Measurements from ENCODE around the gene TMEM87A.
A peak's percentile ranks its signal among the peaks of the same experiment; 100 is the strongest.
"Not testable (repeated sequence)": the region's sequence is repeated elsewhere in the genome, so short reads cannot be mapped to it uniquely, and the experiment has no call there.

The TMEM87A gene

GRCh38 chr15:42270551-42270950 is 2.7 kb downstream of the TMEM87A start:
- DNase-seq (ENCODE audit: low spot score): no peak

GRCh38 chr15:42267286-42267685 is 5.9 kb downstream of the TMEM87A start:
- no peak for DNase-seq (ENCODE audit: low spot score)

DNA sequence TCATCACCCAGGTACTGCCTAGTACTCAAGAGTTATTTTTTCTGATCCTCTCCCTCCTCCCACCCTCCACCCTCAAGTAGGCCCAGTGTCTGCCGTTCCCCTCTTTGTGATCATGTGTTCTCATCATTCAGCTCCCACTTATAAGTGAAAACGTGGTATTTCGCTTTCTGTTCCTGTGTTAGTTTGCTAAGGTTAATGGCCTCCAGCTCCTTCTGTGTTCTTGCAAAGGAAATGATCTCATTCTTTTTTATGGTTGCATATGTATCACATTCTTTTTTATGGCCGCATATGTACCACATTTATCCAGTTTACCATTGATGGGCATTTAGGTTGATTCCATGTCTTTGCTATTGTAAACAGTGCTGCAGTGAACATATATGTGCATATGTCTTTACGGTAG is 8.4 kb downstream of the TMEM87A start:
- DNase-seq (ENCODE audit: low spot score): no peak

- no peak for DNase-seq (ENCODE audit: low spot score)
Measured at GRCh38 chr15:42253300-42253699, 19.9 kb downstream of the TMEM87A start.

DNA sequence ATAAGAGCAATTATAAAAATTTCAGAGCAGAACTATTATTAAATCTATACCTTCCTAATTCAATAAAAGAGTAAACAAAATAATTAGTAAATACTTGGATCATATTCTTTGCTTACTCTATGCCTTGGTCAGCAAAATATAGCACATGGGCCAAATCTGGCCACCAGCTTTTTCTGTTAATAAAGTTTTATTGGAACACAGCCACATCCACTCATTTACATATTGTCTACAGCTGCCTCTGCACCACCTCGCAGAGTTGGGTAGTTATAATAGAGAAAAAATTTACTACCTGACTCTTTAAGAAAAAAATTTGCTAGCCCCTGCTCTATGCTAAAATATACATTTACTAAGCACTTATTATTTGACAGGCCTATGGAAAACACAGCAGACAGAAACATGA is 32.4 kb downstream of the TMEM87A start:
- DNase-seq (ENCODE audit: low spot score): no peak

- DNase-seq (ENCODE audit: low spot score): no peak
Measured at GRCh38 chr15:42239528-42240182, 33.6 kb downstream of the TMEM87A start.

DNA sequence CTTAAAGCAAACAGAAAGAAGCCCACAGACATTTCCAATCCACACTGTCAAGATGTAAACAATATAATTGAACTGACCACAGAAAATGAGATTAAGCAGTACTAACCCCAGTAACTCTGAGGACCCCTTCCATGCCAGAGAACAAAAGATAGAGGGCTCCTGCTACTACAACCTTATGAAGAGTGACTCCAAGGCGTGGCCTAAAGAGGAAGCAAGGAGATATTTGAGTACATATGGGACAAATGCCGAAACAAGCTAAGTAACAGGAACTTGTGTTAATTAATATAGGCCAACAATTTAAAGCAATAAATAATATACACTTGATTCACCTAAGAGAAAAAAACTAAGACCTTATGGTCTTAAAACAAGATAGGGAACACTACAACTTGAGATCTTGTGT is 40.1 kb downstream of the TMEM87A start:
- no peak for DNase-seq (ENCODE audit: low spot score)

- DNase-seq (ENCODE audit: low spot score): no peak
Measured at GRCh38 chr15:42232606-42233005, 40.6 kb downstream of the TMEM87A start.

GRCh38 chr15:42231088-42231487 is 42.1 kb downstream of the TMEM87A start:
- no peak for DNase-seq (ENCODE audit: low spot score)

DNA sequence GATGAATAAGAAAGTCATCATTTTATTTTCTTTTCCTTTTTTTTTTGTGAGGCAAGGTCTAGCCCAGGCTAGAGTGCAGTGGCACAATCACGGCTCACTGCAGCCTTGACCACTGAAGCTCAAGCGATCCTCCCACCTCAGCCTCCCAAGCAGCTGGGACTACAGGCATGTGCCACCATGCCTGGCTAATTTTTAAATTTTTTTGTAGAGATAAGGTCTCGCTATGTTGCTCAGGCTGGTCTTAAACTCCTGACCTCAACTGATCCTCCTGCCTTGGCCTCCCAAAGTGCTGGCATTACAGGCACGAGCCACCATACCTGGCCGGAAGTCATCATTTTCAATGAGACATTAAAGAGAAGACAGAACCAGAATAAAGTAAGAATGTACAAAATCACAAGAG is 44.3 kb downstream of the TMEM87A start:
- DNase-seq (ENCODE audit: low spot score): not testable (repeated sequence)

GRCh38 chr15:42228036-42228435 is 45.2 kb downstream of the TMEM87A start:
- no peak for DNase-seq (ENCODE audit: low spot score)

GRCh38 chr15:42226648-42227047 is 46.6 kb downstream of the TMEM87A start:
- no peak for DNase-seq (ENCODE audit: low spot score)

DNA sequence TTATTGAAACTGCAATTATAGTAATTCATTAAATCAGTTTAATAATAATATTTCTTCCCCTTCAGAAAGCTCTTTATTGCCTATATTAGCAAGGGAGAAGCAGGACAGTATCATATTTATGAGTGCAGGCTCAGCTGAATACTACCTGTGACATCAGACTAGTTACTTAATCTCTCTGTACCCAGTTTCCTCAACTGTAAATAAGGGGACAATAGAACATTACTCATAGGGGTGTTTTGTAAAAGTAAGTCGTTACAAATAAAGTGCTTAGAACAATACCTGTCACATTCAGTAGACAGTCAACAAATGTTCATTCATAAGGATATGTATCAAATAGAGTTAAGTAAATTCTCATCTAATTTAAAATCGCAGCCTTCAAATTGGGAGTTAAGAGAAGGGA is 53.0 kb downstream of the TMEM87A start:
- DNase-seq (ENCODE audit: low spot score): no peak

DNA sequence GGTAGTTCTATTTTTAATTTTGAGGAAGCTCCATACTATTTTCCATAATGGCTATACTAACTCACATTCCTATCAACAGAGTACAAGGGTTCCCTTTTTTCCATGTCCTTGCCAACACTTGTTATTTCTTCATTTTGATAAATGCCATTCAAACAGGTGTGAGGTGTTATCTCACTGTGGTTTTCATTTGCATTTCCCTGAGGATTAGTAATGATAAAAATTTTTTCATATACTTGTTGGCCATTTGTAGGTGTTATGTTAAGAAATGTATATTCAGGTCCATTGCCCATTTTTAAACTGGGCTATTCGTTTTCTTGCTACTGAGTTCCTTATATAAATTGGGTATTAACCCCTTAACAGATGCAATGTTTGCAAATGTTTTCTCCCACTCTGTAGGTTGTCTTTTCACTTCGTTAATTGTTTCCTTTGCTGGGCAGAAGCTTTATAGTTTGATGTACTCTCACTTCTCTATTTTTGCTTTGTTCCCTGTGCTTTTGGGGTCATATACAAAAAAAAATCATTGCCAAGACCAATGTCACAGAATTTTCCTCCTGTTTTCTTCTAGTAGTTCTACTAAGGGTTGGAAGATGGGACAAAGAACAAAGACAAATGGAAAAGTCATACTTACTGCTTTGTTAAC is 54.2 kb downstream of the TMEM87A start:
- DNase-seq (ENCODE audit: low spot score): no peak

GRCh38 chr15:42217568-42217967 is 55.7 kb downstream of the TMEM87A start:
- no peak for DNase-seq (ENCODE audit: low spot score)

- no peak for DNase-seq (ENCODE audit: low spot score)
Measured at GRCh38 chr15:42215913-42216829, 57.1 kb downstream of the TMEM87A start.

DNA sequence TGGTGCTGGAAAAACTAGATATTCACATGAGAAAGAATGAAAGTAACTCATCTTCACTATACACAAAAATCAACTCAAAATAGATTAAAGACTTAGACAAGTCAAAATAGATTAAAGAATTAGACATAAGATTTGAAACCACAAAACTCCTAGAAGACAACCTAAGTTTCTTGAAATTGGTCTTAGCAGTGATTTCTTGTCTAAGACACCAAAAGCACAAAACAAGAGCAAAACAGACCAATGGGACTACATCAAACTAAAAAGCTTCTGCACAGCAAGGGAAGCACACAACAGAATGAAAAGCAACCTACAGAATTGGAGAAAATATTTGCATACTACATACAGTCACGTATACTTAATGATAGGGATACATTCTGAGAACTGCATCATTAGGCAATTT is 58.6 kb downstream of the TMEM87A start:
- no peak for DNase-seq (ENCODE audit: low spot score)

DNA sequence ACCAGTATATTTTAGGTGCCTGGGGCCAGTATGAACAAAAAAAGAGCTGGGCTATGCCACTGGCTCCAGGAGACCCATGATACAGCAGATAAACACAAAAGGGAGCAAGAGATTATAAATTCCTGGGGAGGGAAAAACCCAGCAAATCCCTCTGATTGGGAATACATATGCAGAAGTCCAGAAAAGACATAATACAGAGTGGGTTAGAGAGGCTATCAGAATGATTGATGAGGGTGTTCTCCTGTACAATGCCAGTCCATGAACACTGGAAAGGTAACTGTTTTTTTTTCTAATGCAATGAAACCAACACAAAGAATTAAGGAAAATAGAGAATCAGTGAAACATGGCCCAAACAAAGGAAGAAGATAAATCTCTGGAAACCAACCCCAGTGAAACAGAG is 59.7 kb downstream of the TMEM87A start:
- DNase-seq (ENCODE audit: low spot score): no peak

DNA sequence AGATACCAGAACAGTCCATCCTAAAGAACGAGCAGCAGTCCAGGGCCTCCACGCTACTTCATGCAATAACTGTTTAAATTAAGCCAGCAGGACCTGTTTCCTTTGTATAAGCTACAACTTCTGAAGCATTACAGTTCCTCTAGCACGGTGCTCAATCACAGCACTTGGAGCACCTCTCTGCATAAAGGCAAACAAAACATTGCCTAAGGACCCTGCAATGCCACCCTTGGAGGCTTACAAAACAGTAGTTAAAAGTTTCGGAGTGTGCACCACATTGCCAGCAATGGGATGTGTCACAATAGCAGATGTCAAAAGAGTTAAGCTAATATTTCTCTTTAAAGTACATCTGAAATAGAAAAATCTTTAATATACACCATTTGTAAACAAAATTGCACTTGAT is 62.5 kb downstream of the TMEM87A start:
- DNase-seq (ENCODE audit: low spot score): no peak

DNA sequence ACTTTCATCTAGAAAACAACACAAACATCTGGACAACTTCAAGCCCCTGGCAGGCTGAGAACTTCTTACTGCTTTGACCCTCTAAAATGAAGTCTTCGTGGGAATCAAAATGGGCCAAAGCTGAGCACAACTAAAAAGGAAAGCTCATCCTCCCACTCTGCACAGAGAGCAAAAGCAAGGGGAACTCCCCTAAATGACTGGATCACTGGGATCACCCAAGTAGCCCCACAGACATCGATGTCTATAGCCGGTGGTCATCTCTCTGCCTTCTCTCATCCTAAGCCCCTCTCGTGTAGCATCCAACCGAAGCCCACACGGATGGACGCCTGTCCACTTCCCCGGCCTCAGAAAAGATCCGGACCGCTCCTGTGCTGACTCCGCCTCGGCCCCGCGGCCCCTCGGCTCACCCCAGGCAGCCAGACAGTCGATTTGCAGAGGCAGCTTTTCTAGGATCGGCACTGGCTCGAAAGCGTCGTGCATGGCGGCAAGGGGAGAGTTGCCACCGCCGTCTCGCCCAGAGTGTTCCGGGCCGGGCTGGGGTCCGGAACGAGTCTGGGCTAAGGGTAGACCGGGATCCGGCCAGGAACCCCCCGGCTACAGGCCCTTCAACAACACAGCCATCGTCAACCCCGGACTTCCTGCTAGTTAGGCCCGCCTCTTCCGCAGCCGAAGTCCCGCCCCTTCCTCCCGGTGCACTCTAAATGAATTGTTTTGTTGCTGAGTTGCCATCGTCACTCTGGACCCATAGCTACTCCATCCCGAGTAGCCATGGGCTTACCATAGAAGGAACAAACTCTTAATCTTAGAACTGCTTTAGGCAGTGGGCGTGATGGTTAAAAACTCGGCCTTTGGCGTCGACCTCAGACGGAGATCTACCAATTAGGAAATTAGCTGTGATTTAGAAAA is 65.3 kb downstream of the TMEM87A start, which contains the start of gene VPS39:
VPS39 (minus strand) TSS at position 631 of the 906 bp plus-strand sequence; CDS start at position 480, 151 bp downstream.
- DNase-seq (ENCODE audit: low spot score): peak; percentile 83

GRCh38 chr15:42206406-42206805 is 66.8 kb downstream of the TMEM87A start:
- DNase-seq (ENCODE audit: low spot score): no peak

GRCh38 chr15:42203891-42204290 is 69.3 kb downstream of the TMEM87A start:
- no peak for DNase-seq (ENCODE audit: low spot score)

Measured in CD4-positive, alpha-beta T cell treated with Interleukin-2 at 100 ng/mL for 4 hours (primary cell).